OCI-LY3 (cell line): ENCODE measurements around the gene MMP20.

Source experiments
- CTCF ChIP-seq: fragments of 200-600, 300-600 bp; sonication (generic); IDR thresholded peaks from 2 replicates; pipeline ENCODE4 v1.5.1; 2014; ENCODE audit warnings: antibody characterized with exemption, low read length, low read depth
- EZH2phosphoT487 ChIP-seq: fragments of 200-600 bp; shearing (Covaris generic); IDR thresholded peaks from 2 replicates; pipeline ENCODE4 v1.6.1; 2018; ENCODE audit warnings: antibody characterized with exemption, mixed run types, low read depth

- TF ChIP-seq CTCF (no peak), EZH2phosphoT487 (no peak)
These were observed 59.0 kb downstream of the MMP20 start for GRCh38 chr11:102566112-102566511.
